Fibroblast of mammary gland (primary cell): ENCODE measurements around the gene HTR1B.
A peak's percentile ranks its signal among the peaks of the same experiment; 100 is the strongest.

Experiments
- DNase-seq: peaks from one replicate; pipeline ENCODE4 v3.0.0-alpha.2; 2010; ENCODE audit warnings: low read depth
- H3K4me3 ChIP-seq: 2 replicates; pipeline ENCODE4 v1.5.1; 2011; ENCODE audit warnings: low read depth, mild to moderate bottlenecking, low read length, moderate library complexity; ENCODE audit not compliant: control insufficient read depth
- TF ChIP-seq, protein P1 (sequence below): conservative IDR thresholded peaks from 2 replicates; pipeline ENCODE4 v1.5.1; 2011; ENCODE audit warnings: low read depth, low read length, inconsistent platforms; ENCODE audit not compliant: control insufficient read depth, insufficient read depth

The HTR1B gene

DNA sequence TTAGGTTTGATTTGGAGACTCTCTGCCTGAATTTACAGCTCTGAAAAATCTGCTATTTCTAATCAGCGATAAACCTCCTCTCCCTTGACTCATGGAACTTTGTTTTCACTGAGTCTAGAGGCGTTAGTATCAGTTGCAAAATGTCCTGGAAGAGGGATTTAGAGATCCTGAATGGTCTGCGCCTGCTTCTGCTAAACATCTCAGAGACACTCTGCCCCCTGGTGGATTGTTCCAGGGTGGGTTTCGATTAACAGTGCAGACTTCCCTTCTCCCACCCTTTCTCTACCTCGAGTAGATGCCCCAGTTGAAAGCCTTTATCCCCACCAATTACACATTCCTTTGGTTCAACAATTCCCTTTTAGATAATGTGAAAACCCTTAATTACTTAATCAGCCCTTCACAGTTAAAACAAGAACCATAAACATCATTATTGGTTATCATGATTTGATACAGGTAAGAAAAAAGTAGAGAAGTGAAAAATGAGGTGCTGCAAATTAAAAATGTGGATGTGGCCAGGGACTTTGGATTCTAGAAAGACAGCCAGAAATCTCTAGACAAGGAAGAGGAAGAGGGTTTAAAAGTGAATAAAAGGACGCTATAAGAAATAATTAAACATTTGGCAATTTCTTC, 5.5 kb downstream of the HTR1B start:
- DNase-seq = peak; percentile 97
- TF ChIP-seq, protein P1, sequence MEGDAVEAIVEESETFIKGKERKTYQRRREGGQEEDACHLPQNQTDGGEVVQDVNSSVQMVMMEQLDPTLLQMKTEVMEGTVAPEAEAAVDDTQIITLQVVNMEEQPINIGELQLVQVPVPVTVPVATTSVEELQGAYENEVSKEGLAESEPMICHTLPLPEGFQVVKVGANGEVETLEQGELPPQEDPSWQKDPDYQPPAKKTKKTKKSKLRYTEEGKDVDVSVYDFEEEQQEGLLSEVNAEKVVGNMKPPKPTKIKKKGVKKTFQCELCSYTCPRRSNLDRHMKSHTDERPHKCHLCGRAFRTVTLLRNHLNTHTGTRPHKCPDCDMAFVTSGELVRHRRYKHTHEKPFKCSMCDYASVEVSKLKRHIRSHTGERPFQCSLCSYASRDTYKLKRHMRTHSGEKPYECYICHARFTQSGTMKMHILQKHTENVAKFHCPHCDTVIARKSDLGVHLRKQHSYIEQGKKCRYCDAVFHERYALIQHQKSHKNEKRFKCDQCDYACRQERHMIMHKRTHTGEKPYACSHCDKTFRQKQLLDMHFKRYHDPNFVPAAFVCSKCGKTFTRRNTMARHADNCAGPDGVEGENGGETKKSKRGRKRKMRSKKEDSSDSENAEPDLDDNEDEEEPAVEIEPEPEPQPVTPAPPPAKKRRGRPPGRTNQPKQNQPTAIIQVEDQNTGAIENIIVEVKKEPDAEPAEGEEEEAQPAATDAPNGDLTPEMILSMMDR = peak; percentile 94
- no peak overlapping the region for H3K4me3 ChIP-seq

DNA sequence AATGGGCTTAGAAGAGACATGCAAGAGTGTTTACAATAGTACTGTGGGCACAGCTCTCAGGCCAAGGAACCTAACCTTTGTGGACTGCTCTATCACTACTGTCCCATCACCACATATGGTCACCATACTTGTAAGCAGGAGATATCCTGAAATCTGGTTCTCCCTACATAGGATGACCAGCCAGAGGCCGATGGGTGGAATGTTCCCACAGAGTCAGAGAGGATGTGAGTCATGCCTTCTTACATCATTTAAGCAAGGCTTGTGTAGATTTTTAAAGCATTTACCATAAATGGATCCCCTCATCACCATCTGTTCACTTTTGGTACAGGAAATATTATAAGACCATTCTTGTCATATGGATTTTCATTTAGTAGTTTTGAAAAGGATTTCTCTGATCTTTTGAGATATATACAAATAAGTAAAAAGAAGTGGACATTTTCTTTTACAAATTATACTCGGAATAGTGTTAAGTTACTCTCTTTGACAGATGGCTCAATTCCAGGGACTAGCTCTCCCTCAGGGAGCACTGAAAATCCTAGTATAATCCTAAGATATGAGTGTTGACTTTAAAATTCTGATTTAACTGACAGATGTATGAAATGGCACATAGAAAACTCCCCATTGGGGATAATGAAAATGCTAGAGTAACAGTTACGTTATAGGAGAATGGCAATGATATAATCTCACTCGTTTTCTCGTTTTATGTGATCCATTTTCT, 6.6 kb downstream of the HTR1B start:
- no peak overlapping the region for H3K4me3 ChIP-seq
- TF ChIP-seq, protein P1 = no peak
- DNase-seq = peak; percentile 99

DNA sequence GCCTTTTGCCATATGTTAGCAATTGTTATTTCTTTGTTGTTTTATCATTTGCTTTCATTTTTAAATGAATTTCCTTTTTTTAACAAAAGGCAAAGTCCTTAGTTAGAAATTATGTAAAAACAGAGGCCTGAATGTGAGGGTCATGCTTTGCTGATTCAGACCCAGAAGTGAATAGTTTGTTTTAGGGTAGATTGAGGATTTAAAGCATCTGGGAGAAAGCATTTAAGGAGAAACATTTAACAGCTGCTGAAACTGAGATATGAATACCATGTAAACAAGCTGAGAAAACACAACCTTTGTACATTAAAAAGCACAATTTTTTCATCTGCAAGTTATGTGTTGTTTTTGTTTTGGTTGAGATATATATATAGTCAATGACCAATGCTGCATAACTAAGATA, 8.0 kb downstream of the HTR1B start:
- DNase-seq = no peak
- H3K4me3 ChIP-seq = no peak overlapping the region
- TF ChIP-seq, protein P1 = no peak

DNA sequence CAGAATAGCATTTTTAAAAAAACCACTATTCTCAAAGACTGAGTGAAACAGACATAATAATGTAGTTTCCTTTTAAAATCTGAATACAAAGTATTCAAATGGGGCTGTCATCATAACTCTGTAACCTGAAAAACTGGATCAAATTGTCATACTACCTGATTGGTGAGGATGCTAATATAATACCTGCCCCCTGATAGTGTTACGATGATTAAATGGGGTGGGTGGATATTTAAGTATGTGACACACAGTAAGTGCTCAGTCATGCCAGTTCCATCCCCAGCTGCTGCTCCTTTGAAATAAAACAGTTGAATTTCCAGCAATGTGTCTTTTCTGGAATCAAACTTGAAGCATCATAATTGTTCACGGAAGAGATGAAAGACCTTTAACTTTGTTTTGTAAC, 8.9 kb downstream of the HTR1B start:
- no peak overlapping the region for H3K4me3 ChIP-seq
- no peak for DNase-seq
- TF ChIP-seq, protein P1 = no peak

DNA sequence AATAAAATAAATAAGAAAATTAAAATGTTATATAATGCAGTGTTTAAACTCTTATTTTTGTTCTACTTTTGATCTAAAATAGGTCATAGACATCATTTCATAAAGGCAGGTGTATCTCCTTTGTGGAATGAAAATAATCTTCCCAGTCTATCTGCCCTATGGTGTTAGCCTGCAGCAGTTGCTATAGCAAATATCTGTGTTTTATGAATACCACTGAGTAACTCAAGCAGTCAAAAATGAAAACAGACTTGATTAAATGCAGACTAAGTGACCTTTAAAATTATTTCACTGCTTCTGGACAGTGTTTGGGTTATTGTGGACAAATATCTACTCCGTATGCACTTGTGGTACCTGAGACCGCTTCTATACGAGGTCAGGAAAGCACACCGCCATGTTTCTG, 11.8 kb downstream of the HTR1B start:
- TF ChIP-seq, protein P1 = no peak
- no peak overlapping the region for H3K4me3 ChIP-seq
- DNase-seq = no peak

DNA sequence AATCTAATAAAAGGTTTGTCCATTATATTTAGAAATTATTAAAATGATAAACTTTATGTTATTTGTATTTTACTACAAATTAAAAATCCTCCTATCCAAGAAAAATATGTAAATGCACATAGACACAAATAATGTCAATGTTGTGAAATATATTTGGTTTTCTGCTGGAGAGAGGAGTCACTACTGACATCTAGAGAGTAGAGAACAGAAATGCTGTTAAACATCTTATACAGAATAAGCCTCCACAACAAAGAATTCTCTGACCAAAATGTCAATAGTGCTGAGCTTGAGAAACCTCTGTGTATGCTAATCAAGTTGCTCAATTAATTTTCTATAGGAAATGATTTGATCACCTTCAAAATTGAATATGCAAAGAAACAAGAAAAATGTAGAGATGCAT, 12.4 kb downstream of the HTR1B start:
- TF ChIP-seq, protein P1 = peak; percentile 45
- DNase-seq = peak; percentile 47
- no peak overlapping the region for H3K4me3 ChIP-seq

DNA sequence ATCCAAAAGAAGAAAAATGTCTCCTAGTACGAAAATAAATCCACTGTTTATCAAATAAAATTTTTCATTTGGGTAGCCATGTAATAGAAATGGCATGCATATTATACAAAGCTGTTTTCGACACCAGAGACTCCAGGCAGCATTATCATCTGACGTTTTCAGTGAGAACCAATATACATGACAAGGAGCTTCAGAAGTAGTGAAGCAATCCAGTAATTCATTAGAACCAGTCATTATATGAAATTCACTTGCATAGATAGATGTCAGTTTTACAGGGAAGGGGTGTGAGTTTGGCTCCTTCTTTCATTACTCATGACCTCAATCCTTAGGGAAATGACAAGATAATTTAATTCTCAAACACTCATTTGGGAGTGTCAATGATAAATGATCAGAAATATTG, 14.7 kb downstream of the HTR1B start:
- peak; percentile 40 for DNase-seq
- TF ChIP-seq, protein P1 = no peak
- H3K4me3 ChIP-seq = no peak overlapping the region
